ENCODE results near the gene FGD4. TPM values are rescaled to one million over a fixed set of nuclear protein-coding genes. Genes with fewer than 3 reads are reported as not detected.
A peak's percentile ranks its signal among the peaks of the same experiment; 100 is the strongest.
"Not testable (repeated sequence)": the region's sequence is repeated elsewhere in the genome, so short reads cannot be mapped to it uniquely, and the experiment has no call there.

Gene FGD4
- total RNA-seq, 1 donor from 2014 or later = 16.2 TPM

DNA sequence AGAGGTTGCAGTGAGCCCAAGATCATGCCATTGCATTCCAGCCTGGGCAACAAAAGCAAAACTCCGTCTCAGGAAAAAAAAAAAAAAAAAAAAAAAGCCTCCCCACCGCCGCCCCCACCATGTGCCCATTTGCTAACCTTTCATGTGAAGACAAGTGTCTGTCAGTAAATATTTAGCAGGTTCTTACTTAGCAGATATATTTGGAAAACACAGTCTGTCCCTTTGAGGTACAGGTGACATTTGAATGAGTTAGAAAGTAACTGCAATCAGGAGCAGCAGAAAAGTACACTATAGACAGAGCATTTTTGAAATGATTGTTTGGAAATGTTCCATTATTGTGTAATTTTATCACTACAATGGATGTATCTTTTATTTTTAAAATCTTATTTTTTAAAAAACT is 119.7 kb downstream of the FGD4 start:
- DNase-seq (ENCODE audit: low read depth) = no peak

DNA sequence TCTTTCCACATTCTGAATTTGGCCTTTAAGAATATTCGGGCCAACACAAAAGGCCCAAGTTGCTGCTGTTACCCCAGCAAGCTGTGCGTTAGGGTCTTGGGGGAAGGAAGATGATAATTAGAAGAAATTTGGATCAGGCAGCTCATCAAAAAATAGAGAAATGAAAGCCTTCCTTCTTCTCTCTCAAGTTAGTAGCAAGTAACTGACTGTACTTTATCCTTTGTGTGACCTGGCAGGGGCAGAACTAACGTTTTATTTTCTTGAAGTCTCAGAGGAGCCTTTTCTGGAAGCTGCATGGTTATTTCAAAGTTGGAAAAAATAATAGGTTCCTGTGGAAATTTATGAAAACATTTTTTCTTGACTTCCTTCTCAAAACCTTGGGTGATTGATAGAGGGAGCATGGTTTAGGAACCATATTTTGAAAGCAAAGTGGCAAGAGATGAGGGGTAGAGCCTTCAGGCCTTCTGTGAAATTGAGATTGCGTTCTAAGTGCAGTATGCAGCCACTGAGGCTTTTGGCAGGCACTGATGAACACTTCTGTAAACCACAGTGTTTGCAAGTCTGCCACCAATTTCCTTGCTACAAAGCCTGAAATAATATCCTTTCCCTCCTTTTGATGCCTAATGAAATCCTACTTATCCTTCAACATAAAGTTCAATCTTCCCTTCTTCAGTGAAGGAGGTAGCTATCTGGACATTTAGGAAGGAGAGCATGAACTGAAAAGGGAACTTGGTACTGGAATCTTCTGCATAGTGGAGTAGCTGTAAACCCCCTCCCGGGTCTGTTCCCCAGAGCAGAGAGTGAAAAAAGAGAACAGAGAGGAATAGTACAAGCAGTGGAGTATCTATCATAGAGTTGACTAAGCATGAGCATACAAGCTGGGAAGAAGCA is 123.2 kb downstream of the FGD4 start:
- no peak for DNase-seq (ENCODE audit: low read depth)

DNA sequence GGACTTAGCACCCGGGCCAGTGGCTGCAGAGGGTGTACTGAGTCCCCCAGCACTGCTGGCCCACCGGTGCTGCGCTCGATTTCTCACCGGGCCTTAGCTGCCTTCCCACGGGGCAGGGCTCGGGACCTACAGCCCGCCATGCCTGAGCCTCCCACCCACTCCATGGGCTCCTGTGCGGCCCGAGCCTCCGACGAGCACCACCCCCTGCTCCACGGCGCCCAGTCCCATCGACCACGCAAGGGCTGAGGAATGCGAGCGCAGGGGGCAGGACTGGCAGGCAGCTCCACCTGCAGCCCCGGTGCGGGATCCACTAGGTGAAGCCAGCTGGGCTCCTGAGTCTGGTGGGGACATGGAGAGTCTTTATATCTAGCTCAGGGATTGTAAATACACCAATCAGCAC is 126.4 kb downstream of the FGD4 start:
- not testable (repeated sequence) for DNase-seq (ENCODE audit: low read depth)

- not testable (repeated sequence) for DNase-seq (ENCODE audit: low read depth)
Measured at GRCh38 chr12:32526343-32526742, 127.0 kb downstream of the FGD4 start.

DNA sequence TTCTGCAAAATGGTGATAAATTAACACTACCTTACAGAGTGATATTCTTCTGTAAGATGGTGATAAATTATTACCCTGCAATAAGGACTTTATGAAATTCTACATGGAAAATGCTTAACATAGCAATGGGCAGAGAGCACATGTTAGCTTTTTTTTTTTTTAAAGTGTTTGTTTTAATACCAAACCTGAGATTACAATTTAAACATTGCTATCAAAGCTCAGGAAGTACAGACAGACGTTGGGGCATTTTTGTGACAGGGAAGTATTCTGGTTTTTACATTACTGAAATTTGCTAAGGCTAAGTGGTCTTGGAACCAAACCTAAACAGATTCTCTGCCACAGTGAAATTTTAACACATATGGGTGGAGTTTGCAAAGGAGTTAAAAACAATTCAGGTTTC is 133.1 kb downstream of the FGD4 start:
- no peak for DNase-seq (ENCODE audit: low read depth)

DNA sequence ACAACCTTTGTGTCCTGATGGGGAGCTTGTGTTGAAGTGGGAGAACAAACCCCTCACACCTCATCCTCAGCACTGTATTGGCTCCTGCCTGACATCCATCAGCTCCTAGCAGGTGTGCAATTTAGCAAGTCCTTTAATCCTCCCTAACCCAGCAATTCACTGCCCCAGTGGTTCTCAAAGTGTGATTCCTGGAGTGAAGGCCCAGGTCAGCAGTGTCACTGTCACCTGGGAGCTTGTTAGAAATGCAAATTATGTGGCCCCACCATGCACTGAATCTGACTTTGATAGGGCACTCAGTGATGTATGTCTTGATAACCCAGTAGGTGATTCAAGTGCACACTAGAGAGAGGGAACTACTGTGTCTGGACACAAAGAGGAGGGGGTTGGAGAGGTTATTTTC is 133.6 kb downstream of the FGD4 start:
- DNase-seq (ENCODE audit: low read depth) = no peak

GRCh38 chr12:32533506-32533905 is 134.1 kb downstream of the FGD4 start:
- not testable (repeated sequence) for DNase-seq (ENCODE audit: low read depth)

DNA sequence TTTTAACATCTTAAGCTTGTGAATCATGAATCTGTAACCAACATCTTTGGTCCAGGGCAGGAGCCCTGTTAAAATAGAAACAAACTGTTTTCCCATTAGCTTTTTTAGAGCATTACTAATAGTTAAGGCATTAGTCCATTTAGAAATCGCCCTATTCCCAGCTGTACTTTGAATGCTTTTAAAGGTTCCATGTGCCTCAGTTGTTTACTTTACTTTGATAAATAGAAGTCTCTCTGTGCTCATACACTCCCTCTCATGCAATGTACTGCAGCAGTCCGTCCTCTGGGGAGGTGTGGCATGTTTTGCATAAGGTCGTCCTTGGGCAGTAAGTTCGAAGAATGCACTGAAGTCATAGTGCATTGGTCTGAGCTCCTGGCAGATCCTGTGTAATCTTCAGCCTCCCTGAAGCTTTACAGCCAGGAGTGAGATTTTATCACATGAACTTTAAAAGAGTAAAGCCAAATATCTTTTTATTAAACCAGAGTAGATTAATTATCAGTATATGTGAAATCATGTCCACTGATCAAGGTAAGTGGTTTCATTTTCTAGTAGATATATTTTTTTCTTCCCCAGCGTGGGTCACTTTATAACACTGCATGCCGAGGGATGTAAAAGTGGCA is 134.7 kb downstream of the FGD4 start:
- DNase-seq (ENCODE audit: low read depth) = peak; percentile 82

DNA sequence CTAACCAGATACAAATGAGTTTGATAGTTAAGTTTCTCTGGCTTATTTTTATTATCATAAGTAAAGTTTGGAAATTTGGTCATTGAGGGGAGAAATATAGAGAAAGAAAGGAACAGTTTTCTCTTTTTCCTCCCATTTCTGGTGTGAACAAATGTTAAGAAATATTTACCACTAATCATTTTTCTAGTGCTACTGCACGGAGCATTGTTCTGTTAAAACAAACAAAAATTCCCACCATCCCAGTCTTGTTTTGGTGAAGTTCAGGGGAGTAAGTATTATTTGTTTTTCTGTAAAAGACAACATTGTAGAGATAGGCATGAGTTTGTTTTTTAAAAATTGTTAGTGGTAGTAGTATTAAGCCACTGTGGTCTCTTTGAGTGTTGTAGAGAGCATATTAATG is 135.3 kb downstream of the FGD4 start:
- peak; percentile 8 for DNase-seq (ENCODE audit: low read depth)

DNA sequence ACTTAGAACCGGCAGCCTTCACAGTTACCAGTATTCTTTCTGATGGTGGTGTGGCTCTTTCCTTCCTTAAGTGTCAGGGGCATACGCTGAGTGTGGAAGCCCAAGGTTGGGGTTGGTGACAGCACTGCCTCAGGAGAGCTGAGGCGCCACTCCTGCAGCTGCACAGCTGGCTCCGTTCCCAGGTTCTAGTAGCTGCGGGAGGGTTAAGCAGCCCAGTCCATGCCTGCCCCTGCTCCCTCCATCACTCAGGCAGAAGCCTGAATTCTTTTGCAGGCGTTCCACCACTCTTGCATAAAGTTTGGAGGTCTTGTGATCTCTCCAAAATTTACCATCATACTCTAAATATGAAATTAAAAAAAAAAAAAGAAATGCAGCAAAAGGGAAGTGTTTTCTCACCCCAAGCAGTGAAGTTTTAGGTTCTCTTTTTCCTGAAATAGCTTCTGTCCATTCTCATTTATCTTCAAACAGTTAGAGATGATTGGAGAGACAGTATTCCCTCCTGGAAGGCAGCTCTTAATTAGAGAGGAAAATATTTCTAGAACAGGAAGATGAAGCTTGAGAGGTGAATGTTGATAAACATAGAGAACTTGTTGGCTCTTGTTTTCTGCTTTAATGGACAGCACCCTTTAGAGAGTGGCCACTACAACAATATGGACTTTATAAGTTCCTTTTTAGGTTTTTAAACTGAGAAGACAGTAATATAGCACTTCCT is 136.1 kb downstream of the FGD4 start:
- peak; percentile 86 for DNase-seq (ENCODE audit: low read depth)

- no peak for DNase-seq (ENCODE audit: low read depth)
Measured at GRCh38 chr12:32536000-32536345, 136.6 kb downstream of the FGD4 start.

GRCh38 chr12:32541754-32542374 is 142.5 kb downstream of the FGD4 start:
- DNase-seq (ENCODE audit: low read depth) = no peak

DNA sequence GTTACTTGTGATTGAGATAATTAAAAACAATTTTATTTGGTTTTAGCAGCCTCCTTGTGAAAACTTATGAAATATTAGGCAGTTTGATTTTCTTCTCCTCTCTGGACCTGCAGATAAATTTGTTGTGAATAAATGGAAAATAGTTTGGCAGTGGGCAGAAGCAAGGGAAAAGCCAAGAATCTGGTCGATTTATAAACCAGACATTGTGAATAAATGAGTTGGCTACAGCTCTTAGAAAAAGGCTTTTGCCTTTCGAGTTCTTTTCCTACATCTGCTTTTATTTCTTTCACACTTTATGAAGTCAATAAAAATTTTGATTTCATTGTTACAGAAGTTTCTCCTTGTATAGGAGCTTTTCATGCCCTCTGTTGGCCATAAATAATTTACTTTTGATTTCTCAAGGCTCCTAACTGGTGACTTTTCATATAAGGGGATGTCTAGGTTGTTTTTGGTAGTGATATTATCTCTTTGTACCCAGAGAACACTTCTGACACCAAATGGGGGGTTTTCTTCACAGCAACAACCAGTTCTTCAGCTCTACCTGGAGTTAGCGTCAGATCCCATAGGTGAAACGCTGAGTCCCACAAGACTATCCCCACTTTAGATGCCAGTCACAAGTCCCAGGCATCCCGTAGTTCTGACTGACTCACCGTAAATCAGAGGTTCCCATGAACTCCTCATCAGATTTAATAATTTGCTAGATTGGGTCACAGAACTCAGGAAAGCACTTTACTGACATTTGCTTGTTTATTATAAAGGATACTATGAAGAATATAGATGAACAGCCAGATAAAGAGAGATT is 143.3 kb downstream of the FGD4 start:
- DNase-seq (ENCODE audit: low read depth) = no peak

- no peak for DNase-seq (ENCODE audit: low read depth)
Measured at GRCh38 chr12:32544893-32545292, 145.5 kb downstream of the FGD4 start.

DNA sequence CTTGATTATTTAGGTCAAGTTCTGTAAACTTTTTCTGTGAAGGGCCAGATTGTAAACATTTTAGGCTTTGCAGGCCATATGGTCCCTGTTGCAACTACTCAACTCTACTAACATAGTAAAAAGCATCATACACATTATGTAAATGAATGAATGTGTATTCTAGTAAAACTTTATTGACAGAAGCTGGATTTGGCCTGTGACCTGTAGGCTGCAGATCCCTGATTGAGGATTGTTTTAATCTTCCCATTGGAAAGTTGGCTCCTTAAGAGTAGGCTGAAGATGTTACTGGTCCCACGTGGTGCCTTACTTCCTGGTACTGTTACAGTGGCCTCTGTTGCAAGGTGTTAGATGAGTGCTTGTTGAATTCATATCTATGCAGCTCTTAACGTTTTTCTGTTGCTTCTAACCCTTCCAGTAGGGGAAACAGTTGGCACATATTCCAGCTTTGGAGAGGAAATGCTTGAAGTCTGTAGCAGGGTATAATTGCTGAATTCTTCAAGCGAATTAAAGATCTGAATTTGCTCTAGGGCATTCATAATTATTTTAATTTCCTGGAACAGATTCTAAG is 146.1 kb downstream of the FGD4 start:
- DNase-seq (ENCODE audit: low read depth) = no peak

GRCh38 chr12:32546272-32546671 is 146.9 kb downstream of the FGD4 start:
- DNase-seq (ENCODE audit: low read depth) = no peak

DNA sequence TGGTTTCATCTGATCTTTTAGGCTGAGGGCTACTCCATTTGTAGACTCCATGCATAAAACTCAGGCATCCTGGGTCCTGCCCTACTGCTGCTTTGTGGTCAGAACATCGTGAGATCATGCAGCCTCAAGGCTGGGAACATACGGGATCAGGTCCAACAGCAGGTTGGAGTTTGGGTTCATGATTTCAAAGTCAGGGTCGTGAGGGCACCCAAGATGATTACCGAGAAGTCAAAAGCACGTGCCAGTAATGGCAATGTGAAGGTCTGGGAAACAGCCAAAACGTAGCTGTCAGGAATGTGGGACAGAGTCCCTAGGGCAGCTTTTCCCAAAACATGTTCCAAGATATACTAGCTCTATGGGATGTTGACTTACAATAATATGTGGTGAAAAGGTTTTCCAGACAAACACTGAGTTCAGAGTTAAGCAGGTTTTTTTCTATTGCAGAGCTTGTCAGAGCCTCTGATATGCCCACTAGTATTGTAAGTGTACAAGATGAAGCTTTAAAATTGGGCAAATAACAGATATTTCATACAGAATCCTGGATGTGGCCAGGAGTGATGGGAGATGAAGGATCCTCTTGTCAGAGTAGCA is 149.4 kb downstream of the FGD4 start:
- DNase-seq (ENCODE audit: low read depth) = peak; percentile 89

DNA sequence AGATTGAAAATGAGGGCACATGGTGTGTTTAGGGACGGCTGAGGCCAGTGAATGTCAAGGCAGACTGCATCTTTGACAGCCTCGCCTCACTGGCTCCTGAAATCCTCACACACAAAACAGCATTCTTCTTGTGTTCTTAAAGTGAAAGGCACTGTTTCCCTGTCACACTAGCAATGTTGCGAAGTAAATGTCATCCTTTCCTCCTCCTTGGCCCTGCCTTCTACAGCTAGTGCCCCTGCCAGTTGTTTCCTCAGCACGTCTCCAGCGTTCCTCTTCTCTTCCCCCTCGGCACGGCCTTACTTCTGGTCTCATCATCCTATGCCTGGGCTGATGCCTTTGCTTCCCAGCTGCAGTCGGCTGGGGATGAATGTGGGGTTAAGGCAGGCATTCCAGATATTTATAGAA is 150.3 kb downstream of the FGD4 start:
- DNase-seq (ENCODE audit: low read depth) = peak; percentile 69

DNA sequence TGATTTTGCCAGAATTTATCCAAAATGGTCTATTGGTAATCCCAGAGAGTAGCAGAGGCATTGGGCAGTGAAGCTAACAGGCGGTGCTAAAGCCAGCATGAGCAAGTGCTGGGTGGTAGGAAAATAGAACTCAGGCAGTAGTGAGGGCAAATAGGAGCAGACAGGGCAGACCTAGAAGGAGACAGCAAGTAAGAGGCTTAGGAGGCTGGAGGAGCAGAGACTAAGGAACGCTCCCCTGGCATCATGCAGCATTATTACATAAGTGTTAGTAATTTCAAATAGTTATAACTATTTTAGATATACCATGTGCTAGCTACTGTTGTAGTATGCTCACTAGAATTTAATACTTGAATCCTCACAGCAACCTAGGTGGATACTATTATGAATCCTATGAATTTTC is 151.7 kb downstream of the FGD4 start:
- DNase-seq (ENCODE audit: low read depth) = no peak

- no peak for DNase-seq (ENCODE audit: low read depth)
Measured at GRCh38 chr12:32558903-32559302, 159.5 kb downstream of the FGD4 start.

Data from myocyte (in vitro differentiated cells).